K562 (cell line): ENCODE data around the gene PCBP2. TPM values are rescaled to one million over a fixed set of nuclear protein-coding genes. Genes with fewer than 3 reads are reported as not detected.

Source experiments
- ARID4B ChIP-seq: sonication (generic); formaldehyde crosslinking; IDR thresholded peaks from 2 replicates; pipeline ENCODE4 v1.8.0; 2022; ENCODE audit warnings: mild to moderate bottlenecking, missing genetic modification reagents
- EZH2 ChIP-seq: IDR thresholded peaks from 2 replicates; pipeline ENCODE4 v1.6.1; 2012; ENCODE audit warnings: low read depth, mild to moderate bottlenecking, inconsistent platforms, low read length, borderline replicate concordance
- NEUROD1 ChIP-seq: fragments of 150-350 bp; IDR thresholded peaks from 2 replicates; pipeline ENCODE4 v1.6.1; 2014; ENCODE audit warnings: borderline replicate concordance, low read length, low read depth; ENCODE audit not compliant: partially characterized antibody
- NRF1 ChIP-seq, 2 experiments: fragments of 450-650 bp; IDR thresholded peaks in 1 of 2; conservative IDR thresholded peaks in 1 of 2; 2 replicates each; pipeline ENCODE4 v1.6.1; 2014; ENCODE audit warnings: mild to moderate bottlenecking in 2 of 2
- PHF8 ChIP-seq: fragments of 200-600 bp; sonication (generic); IDR thresholded peaks from 2 replicates; pipeline ENCODE4 v1.6.1; 2012; ENCODE audit warnings: mixed run types, mild to moderate bottlenecking, inconsistent platforms, low read length, moderate library complexity, borderline replicate concordance
- RAD51 ChIP-seq: fragments of 450-650 bp; IDR thresholded peaks from 2 replicates; pipeline ENCODE4 v1.7.1; 2016; ENCODE audit warnings: low read depth, mild to moderate bottlenecking, borderline replicate concordance
- REST ChIP-seq, 2 experiments: fragments of 450-650 bp; formaldehyde crosslinking in 1 of 2; IDR thresholded peaks; 2 replicates each; pipeline versions ENCODE4 v1.4.0 to v1.6.1; 2014 to 2020; ENCODE audit warnings: mild to moderate bottlenecking in 2 of 2, borderline replicate concordance in 1 of 2, low read depth in 1 of 2
- TCF15 ChIP-seq: fragments of 250-450 bp; sonication (Bioruptor Pico); IDR thresholded peaks from 2 replicates; pipeline ENCODE4 v1.8.0; 2022; ENCODE audit warnings: moderate library complexity, mild to moderate bottlenecking, inconsistent platforms
- ZNF740 ChIP-seq, 3 experiments: fragments of 200-800 bp in 1 of 3; sonication (Bioruptor generic) in 1 of 3; sonication (generic) in 1 of 3; formaldehyde crosslinking in 1 of 3; IDR thresholded peaks; 2 replicates each; pipeline versions ENCODE4 v1.6.1 to v1.8.0; 2016 to 2022; ENCODE audit warnings: mild to moderate bottlenecking in 2 of 3, missing compliant biosample characterization in 2 of 3, missing genetic modification characterization in 2 of 3, missing genetic modification reagents in 1 of 3
- polyA plus RNA-seq, 8 experiments: library from polyadenylated mRNA; depleted of rRNA in 4 of 8; stranded (reverse) in 5 of 8; unstranded in 3 of 8; fragments of >200 nt; fragmentation: Nextera tagmentation in 2 of 8; fragmentation: Illumina TruSeq in 1 of 8; extraction: Ambion mirVana in 2 of 8; extraction: Trizol in 1 of 8; gene quantifications; 2 replicates each; pipeline versions ENCODE4 v1.2.1 to v1.2.3, GENCODE V29; 2011 to 2014; ENCODE audit warnings: inconsistent platforms in 1 of 8, missing spikeins in 1 of 8
- total RNA-seq, 7 experiments: library from RNA; depleted of rRNA in 6 of 7; stranded (reverse); fragments of >200 nt in 6 of 7; fragmentation: Illumina TruSeq in 2 of 7; extraction: Trizol in 2 of 7; gene quantifications; 2 replicates each; pipeline versions ENCODE4 v1.2.1 to v1.2.3, GENCODE V29; 2011 to 2021; ENCODE audit warnings: low replicate concordance in 1 of 7

PCBP2 gene
- total and polyA plus RNA-seq, 9 of the 15 experiments (the other 6 are each of a cell fraction or from before 2014, with no cell fraction given), result 137 to 831 (median 328) TPM

- TF ChIP-seq PHF8, result peak; percentile 40; the same call in 1 of the 2 replicates
- no peak for TF ChIP-seq TCF15 (CRISPR knock-in tag)
- TF ChIP-seq RAD51, result peak; percentile 68
- TF ChIP-seq EZH2, result no peak
- TF ChIP-seq ZNF740 (CRISPR knock-in tag; IDR thresholded peaks at IDR 0.05), result peak; percentile 49; the same call in 1 of the 2 replicates
- peak in 1 of 2 experiments; percentile 42; a peak in 1 of 4 replicates for TF ChIP-seq ZNF740 (tag; IDR thresholded peaks at IDR 0.05)
- TF ChIP-seq REST (IDR thresholded peaks at IDR 0.05; ENCODE audit: borderline replicate concordance), result peak; percentile 51; the same call in 1 of the 2 replicates
- no peak for TF ChIP-seq REST (CRISPR knock-in tag; IDR thresholded peaks at IDR 0.05; ENCODE audit: low read depth)
- peak in 1 of 2 experiments; percentile 27; a peak in 1 of 4 replicates for TF ChIP-seq NRF1 (conservative IDR thresholded peaks at IDR 0.05 in 1 of 2, IDR thresholded peaks at IDR 0.05 in 1 of 2)
- peak; percentile 79 for TF ChIP-seq NEUROD1
- no peak for TF ChIP-seq ARID4B (CRISPR knock-in tag)
Measured at GRCh38 chr12:53424626-53425514, 27.0 kb upstream of the PCBP2 start (continued).
